Measurements from ENCODE around the gene IRAG1.

Gene IRAG1

GRCh38 chr11:10653261-10653660, 40.3 kb downstream of the IRAG1 start:
- TF ChIP-seq CTCF (conservative IDR thresholded peaks at IDR 0.05; ENCODE audit: low read depth, low read length) = no peak
- no peak for DNase-seq (ENCODE audit: low read depth)
- H3K4me3 ChIP-seq (ENCODE audit: low read length) = no peak overlapping the region

GRCh38 chr11:10651656-10652361, 41.7 kb downstream of the IRAG1 start:
- DNase-seq (ENCODE audit: low read depth) = no peak
- H3K4me3 ChIP-seq (ENCODE audit: low read length) = no peak overlapping the region
- no peak for TF ChIP-seq CTCF (conservative IDR thresholded peaks at IDR 0.05; ENCODE audit: low read depth, low read length)

GRCh38 chr11:10650630-10651029, 42.9 kb downstream of the IRAG1 start:
- peak; percentile 55 for DNase-seq (ENCODE audit: low read depth)
- no peak for TF ChIP-seq CTCF (conservative IDR thresholded peaks at IDR 0.05; ENCODE audit: low read depth, low read length)
- no peak overlapping the region for H3K4me3 ChIP-seq (ENCODE audit: low read length)

- no peak for TF ChIP-seq CTCF (conservative IDR thresholded peaks at IDR 0.05; ENCODE audit: low read depth, low read length)
- H3K4me3 ChIP-seq (ENCODE audit: low read length) = no peak overlapping the region
- DNase-seq (ENCODE audit: low read depth) = no peak
Measured at GRCh38 chr11:10650166-10650565, 43.4 kb downstream of the IRAG1 start.

GRCh38 chr11:10648871-10649270, 44.7 kb downstream of the IRAG1 start:
- no peak for DNase-seq (ENCODE audit: low read depth)
- H3K4me3 ChIP-seq (ENCODE audit: low read length) = no peak overlapping the region
- TF ChIP-seq CTCF (conservative IDR thresholded peaks at IDR 0.05; ENCODE audit: low read depth, low read length) = no peak

GRCh38 chr11:10646681-10647355, 46.7 kb downstream of the IRAG1 start:
- no peak for TF ChIP-seq CTCF (conservative IDR thresholded peaks at IDR 0.05; ENCODE audit: low read depth, low read length)
- no peak overlapping the region for H3K4me3 ChIP-seq (ENCODE audit: low read length)
- DNase-seq (ENCODE audit: low read depth) = no peak

- TF ChIP-seq CTCF (conservative IDR thresholded peaks at IDR 0.05; ENCODE audit: low read depth, low read length) = no peak
- H3K4me3 ChIP-seq (ENCODE audit: low read length) = no peak overlapping the region
- no peak for DNase-seq (ENCODE audit: low read depth)
Measured at GRCh38 chr11:10646005-10646404, 47.5 kb downstream of the IRAG1 start.

All from retinal pigment epithelial cell (primary cell).